Endothelial cell of umbilical vein (primary cell): ENCODE measurements around the gene THRSP. TPM values are rescaled to one million over a fixed set of nuclear protein-coding genes. Genes with fewer than 3 reads are reported as not detected.

Source experiments
- BruUV-seq: library from RNA; stranded (reverse); fragments of 400-500 nt; replicated peaks from 2 replicates; lab custom pipeline; 2021; lab: Mats Ljungman, UMichigan
- CTCF ChIA-PET: fragments of 300-600, 350-600 bp; sonication (Branson Sonifier 250); formaldehyde crosslinking; loops from one replicate; lab custom pipeline; 2021; ENCODE audit warnings: antibody characterized with exemption, inconsistent platforms; lab: Charles Lee
- POLR2A ChIA-PET: fragments of 300-600, 350-600 bp; sonication (Branson Sonifier 250); formaldehyde crosslinking; loops from one replicate; lab custom pipeline; 2021; ENCODE audit warnings: antibody characterized with exemption, inconsistent platforms; lab: Charles Lee
- DNase-seq: peaks from one replicate; pipeline ENCODE4 v3.0.0-alpha.2; 2011; ENCODE audit warnings: low read depth, low spot score
- FAIRE-seq: peaks from 2 replicates; lab custom pipeline; 2011; peaks lifted over from hg19 to GRCh38; lab: Jason Lieb, UNC
- H2AFZ ChIP-seq: 2 replicates; pipeline ENCODE4 v1.6.0; 2012; ENCODE audit warnings: low read depth, low read length, control low read depth, inconsistent platforms
- H3K27ac ChIP-seq: 2 replicates; pipeline ENCODE4 v1.5.1; 2011; ENCODE audit warnings: low read depth, mild to moderate bottlenecking, control low read depth, low read length, moderate library complexity; ENCODE audit not compliant: insufficient read depth
- H3K27me3 ChIP-seq, 2 experiments: 2 replicates each; pipeline versions ENCODE4 v1.6.0 to v1.6.1; 2011; ENCODE audit warnings: low read length in 2 of 2, mixed read lengths in 1 of 2; ENCODE audit not compliant: control insufficient read depth in 2 of 2, insufficient read depth in 2 of 2
- H3K36me3 ChIP-seq, 2 experiments: 2 replicates in 1 of 2; 3 replicates in 1 of 2; pipeline ENCODE4 v1.5.1; 2011; ENCODE audit warnings: low read length in 2 of 2, mild to moderate bottlenecking in 1 of 2, moderate library complexity in 1 of 2; ENCODE audit not compliant: control insufficient read depth in 2 of 2, insufficient read depth in 2 of 2; ENCODE audit errors: extremely low read depth in 1 of 2
- H3K4me1 ChIP-seq: 3 replicates; pipeline ENCODE4 v1.5.1; 2011; ENCODE audit warnings: mild to moderate bottlenecking, low read length; ENCODE audit not compliant: control insufficient read depth, insufficient read depth; ENCODE audit errors: extremely low read depth
- H3K4me2 ChIP-seq: 2 replicates; pipeline ENCODE4 v1.6.1; 2011; ENCODE audit warnings: low read length, control low read depth, mixed read lengths; ENCODE audit not compliant: insufficient read depth
- H3K4me3 ChIP-seq, 3 experiments: fragments of 200-600 bp in 1 of 3; sonication (generic), shearing (Covaris generic) in 1 of 3; replicated peaks in 1 of 3; 2 replicates each; pipeline ENCODE4 v1.5.1; 2011 to 2016; ENCODE audit warnings: control low read depth in 3 of 3, low read length in 3 of 3, mild to moderate bottlenecking in 2 of 3, inconsistent platforms in 1 of 3, low read depth in 1 of 3, moderate library complexity in 1 of 3; ENCODE audit not compliant: insufficient read depth in 1 of 3
- H3K79me2 ChIP-seq: 2 replicates; pipeline ENCODE4 v1.6.0; 2012; ENCODE audit warnings: low read length, inconsistent platforms; ENCODE audit not compliant: control insufficient read depth, insufficient read depth
- H3K9ac ChIP-seq: replicated peaks from 2 replicates; pipeline ENCODE3; 2011; ENCODE audit warnings: low read length, control low read depth; ENCODE audit not compliant: insufficient read depth; ENCODE audit errors: extremely low read depth
- H3K9me1 ChIP-seq: replicated peaks from 3 replicates; pipeline ENCODE4 v1.6.0; 2011; ENCODE audit warnings: mild to moderate bottlenecking, low read length; ENCODE audit not compliant: control insufficient read depth, insufficient read depth; ENCODE audit errors: extremely low read depth
- H3K9me3 ChIP-seq: replicated peaks from 2 replicates; pipeline ENCODE4 v1.5.1; 2012; ENCODE audit warnings: low read length, inconsistent platforms; ENCODE audit not compliant: control insufficient read depth, insufficient read depth
- H4K20me1 ChIP-seq: replicated peaks from 2 replicates; pipeline ENCODE3; 2011; ENCODE audit warnings: mild to moderate bottlenecking, low read length; ENCODE audit not compliant: control insufficient read depth, insufficient read depth; ENCODE audit errors: extremely low read depth
- EZH2 ChIP-seq: IDR thresholded peaks from 2 replicates; pipeline ENCODE4 v1.6.1; 2012; ENCODE audit warnings: borderline replicate concordance, low read depth, mild to moderate bottlenecking, moderate library complexity, low read length, inconsistent platforms; ENCODE audit not compliant: severe bottlenecking
- GATA2 ChIP-seq: IDR thresholded peaks from 2 replicates; pipeline ENCODE4 v1.7.0; 2011; ENCODE audit warnings: low read depth, mild to moderate bottlenecking, moderate library complexity, mixed read lengths, low read length; ENCODE audit not compliant: insufficient read length, insufficient read depth
- MYC ChIP-seq: IDR thresholded peaks from one replicate; pipeline ENCODE4 v1.6.1; 2011; ENCODE audit warnings: mild to moderate bottlenecking, low read depth, low read length
- POLR2A ChIP-seq: IDR thresholded peaks from 2 replicates; pipeline ENCODE4 v1.6.1; 2012; ENCODE audit warnings: low read depth, mild to moderate bottlenecking, control low read depth, low read length
- POLR2AphosphoS5 ChIP-seq: IDR thresholded peaks from 2 replicates; pipeline ENCODE4 v1.6.1; 2012; ENCODE audit warnings: low read depth, mild to moderate bottlenecking, control low read depth, low read length, moderate library complexity; ENCODE audit not compliant: insufficient read depth
- dilution Hi-C: fragments of 300-500 bp; cut with MboI; formaldehyde crosslinking; loops from one replicate; pipeline ENCODE4 v1.15.0; 2019; ENCODE audit warnings: low sequenced_read_pairs; ENCODE audit not compliant: extremely low pct_ligation_motif_present
- intact Hi-C: fragments of 100-400 bp; cut with micrococcal nuclease; formaldehyde crosslinking; loops from one replicate; pipeline ENCODE4 v1.10.0; 2022
- polyA plus RNA-seq, 4 experiments: library from polyadenylated mRNA; depleted of rRNA in 3 of 4; stranded (reverse) in 3 of 4; unstranded in 1 of 4; fragments of >200 nt; gene quantifications; 2 replicates each; pipeline versions ENCODE4 v1.2.1 to v1.2.3, GENCODE V29; 2011 to 2012; ENCODE audit warnings: missing spikeins in 1 of 4
- total RNA-seq: library from RNA; stranded (reverse); gene quantifications from 2 replicates; pipeline ENCODE4 v1.2.3, GENCODE V29; 2021
- TF ChIP-seq, protein P1 (sequence below): IDR thresholded peaks from 2 replicates; pipeline ENCODE4 v1.6.1; 2011; ENCODE audit not compliant: insufficient read depth, insufficient read length

Gene THRSP
- total and polyA plus RNA-seq, 2 donors (not counting 3 experiments of a cell fraction or from before 2014, with no cell fraction given): not detected

DNA sequence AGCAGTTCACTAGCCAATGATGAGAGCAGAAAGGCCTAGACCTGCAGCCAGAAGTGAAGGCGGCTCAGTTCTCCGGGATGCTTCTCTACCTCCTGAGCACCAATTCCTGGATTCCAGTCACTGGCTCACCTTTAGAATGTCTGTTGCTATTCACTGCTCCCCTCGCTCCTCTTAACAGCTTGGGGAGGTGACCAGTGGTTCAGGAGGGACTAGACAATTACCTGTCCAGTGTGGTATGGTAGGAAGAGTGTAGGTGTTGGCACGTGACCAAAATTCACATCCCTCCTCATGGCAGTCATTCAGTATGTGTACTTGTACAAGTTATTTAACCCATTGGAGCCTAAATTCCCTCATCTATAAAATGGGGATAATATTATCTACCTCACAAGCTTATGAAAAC lies 4.0 kb downstream of the THRSP start:
- Histone ChIP-seq H3K27me3 (no peaks in the 10 kb centered on the region), H3K9me1 (no peaks in the 10 kb centered on the region), H4K20me1 (no peaks in the 10 kb centered on the region), H3K9ac (no peak overlapping the region), H3K4me3 (no peak overlapping the region), H3K4me2 (no peak overlapping the region), H3K9me3 (no peaks in the 10 kb centered on the region), H3K27ac (no peak overlapping the region), H3K79me2 (peaks cover 10% of the 10 kb centered on the region), H2AFZ (no peak overlapping the region), H3K4me1 (peaks cover 4% of the 10 kb centered on the region), H3K36me3 (peaks cover 8 to 10% of the 10 kb centered on the region in 2 experiments)
- no TSS peak for BruUV-seq
- intact Hi-C loops: no loop called here
- ChIA-PET POLR2A (no interaction called here), CTCF (interaction anchor here (2.9 kb wide), 1 partner anchor 11 kb away, joined by 12 read pairs; the partner anchor contains the start of gene NDUFC2)
- DNase-seq (no peak), FAIRE-seq (no peak)
- TF ChIP-seq EZH2 (no peak), GATA2 (no peak), POLR2A (no peak)
- TF ChIP-seq, protein P1, sequence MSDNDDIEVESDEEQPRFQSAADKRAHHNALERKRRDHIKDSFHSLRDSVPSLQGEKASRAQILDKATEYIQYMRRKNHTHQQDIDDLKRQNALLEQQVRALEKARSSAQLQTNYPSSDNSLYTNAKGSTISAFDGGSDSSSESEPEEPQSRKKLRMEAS: no peak
- dilution Hi-C loops: no loop called here

DNA sequence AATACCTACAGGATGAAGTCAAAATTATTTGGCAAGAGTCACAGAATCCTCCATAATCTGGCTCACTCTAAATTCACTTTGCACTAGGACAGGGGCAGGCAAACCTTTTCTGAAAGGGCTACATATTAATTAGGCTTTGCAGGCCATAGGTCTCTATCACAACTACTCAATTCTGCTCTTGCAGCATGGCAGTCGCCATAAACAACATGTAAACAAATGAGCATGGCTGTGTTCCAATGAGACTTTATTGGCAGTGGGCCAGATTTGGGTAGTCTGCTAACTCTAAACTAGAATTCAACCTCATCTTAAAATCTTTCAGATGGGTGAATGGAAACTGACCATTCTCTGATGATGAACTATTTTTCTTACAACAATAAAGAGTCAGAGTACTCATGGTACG lies 5.8 kb downstream of the THRSP start:
- Histone ChIP-seq H3K36me3 (peaks cover 8 to 10% of the 10 kb centered on the region in 2 experiments), H3K79me2 (peaks cover 19% of the 10 kb centered on the region), H3K4me1 (peaks cover 4% of the 10 kb centered on the region), H3K9me3 (no peaks in the 10 kb centered on the region), H3K27ac (no peak overlapping the region), H3K9ac (no peak overlapping the region), H2AFZ (no peak overlapping the region), H3K4me3 (no peak overlapping the region), H3K27me3 (no peaks in the 10 kb centered on the region), H3K4me2 (no peak overlapping the region), H3K9me1 (no peaks in the 10 kb centered on the region), H4K20me1 (no peaks in the 10 kb centered on the region)
- DNase-seq: peak; percentile 32
- BruUV-seq: no TSS peak
- dilution Hi-C loops (no loop called here), intact Hi-C loops (no loop called here)
- no peak for FAIRE-seq
- ChIA-PET POLR2A (no interaction called here), CTCF (interaction anchor here (1.0 to 2.9 kb wide), 4 partner anchors 9 to 495 kb away, joined by 3 to 12 read pairs (median 4); partner anchors contain the start of gene NDUFC2)
- no peak for TF ChIP-seq MYC
- TF ChIP-seq POLR2AphosphoS5: no peak
